GM20000 (cell line): Measurements from ENCODE around the gene ZNHIT6.
A peak's percentile ranks its signal among the peaks of the same experiment; 100 is the strongest.
"Not testable (repeated sequence)": the region's sequence is repeated elsewhere in the genome, so short reads cannot be mapped to it uniquely, and the experiment has no call there.

ENCODE experiments used
- DNase-seq: peaks from one replicate; pipeline ENCODE4 v3.0.0; 2012; ENCODE audit warnings: low spot score
- CTCF ChIP-seq: IDR thresholded peaks from 2 replicates; pipeline ENCODE4 v1.5.1; 2012; ENCODE audit warnings: mild to moderate bottlenecking, control low read depth; ENCODE audit errors: extremely low read depth, missing control alignments

The ZNHIT6 gene

GRCh38 chr1:85707990-85708828 is at the start of gene ZNHIT6:
ZNHIT6 (minus strand) TSS chr1:85708433; CDS start chr1:85708284, 149 bp downstream.
- peak; percentile 81 for DNase-seq
- no peak for TF ChIP-seq CTCF

- no peak for DNase-seq
- TF ChIP-seq CTCF = no peak
Observed at GRCh38 chr1:85756864-85757263, 48.6 kb upstream of the ZNHIT6 start.

- no peak for DNase-seq
- no peak for TF ChIP-seq CTCF
Observed at GRCh38 chr1:85748120-85748519, 39.9 kb upstream of the ZNHIT6 start.

GRCh38 chr1:85746777-85747176 is 38.5 kb upstream of the ZNHIT6 start:
- no peak for DNase-seq
- TF ChIP-seq CTCF = no peak

GRCh38 chr1:85743814-85744213 is 35.6 kb upstream of the ZNHIT6 start:
- DNase-seq = no peak
- TF ChIP-seq CTCF = no peak

- TF ChIP-seq CTCF = no peak
- DNase-seq = no peak
Observed at GRCh38 chr1:85734931-85735330, 26.7 kb upstream of the ZNHIT6 start.

- TF ChIP-seq CTCF = no peak
- DNase-seq = no peak
Observed at GRCh38 chr1:85718678-85719340, 10.6 kb upstream of the ZNHIT6 start.

- DNase-seq = not testable (repeated sequence)
Observed at GRCh38 chr1:85714418-85715114, 6.3 kb upstream of the ZNHIT6 start.
